NCI-H2227 treated with DMSO at 0.1 percent for 48 hours (cell line): ENCODE data around the gene RNF214.
"Not testable (repeated sequence)": the region's sequence is repeated elsewhere in the genome, so short reads cannot be mapped to it uniquely, and the experiment has no call there.

Source experiments
- DNase-seq: peaks from one replicate; lab custom pipeline; 2025; lab: John Stamatoyannopoulos, UW

The RNF214 gene

GRCh38 chr11:117315285-117316196 is 83.1 kb downstream of the RNF214 start:
- DNase-seq, result no peak

- peak; percentile 61 for DNase-seq
Observed at GRCh38 chr11:117316197-117316961, 83.9 kb downstream of the RNF214 start, which contains the start of gene BACE1. BACE1 (minus strand) TSS chr11:117316256; CDS start chr11:117315795, 461 bp downstream.

GRCh38 chr11:117318738-117319137 is 86.3 kb downstream of the RNF214 start:
- no peak for DNase-seq

GRCh38 chr11:117319214-117319840 is 86.9 kb downstream of the RNF214 start:
- DNase-seq, result no peak

GRCh38 chr11:117327255-117327566 is 94.7 kb downstream of the RNF214 start:
- DNase-seq, result not testable (repeated sequence)

- peak; percentile 92 for DNase-seq
Observed at GRCh38 chr11:117327567-117328374, 95.3 kb downstream of the RNF214 start, which contains the start of gene CEP164. CEP164 (plus strand) TSS chr11:117327854; CDS start chr11:117338587, 10,733 bp downstream.

GRCh38 chr11:117328375-117329010 is 96.0 kb downstream of the RNF214 start:
- DNase-seq, result peak; percentile 45

- no peak for DNase-seq
Observed at GRCh38 chr11:117332843-117333242, 100.4 kb downstream of the RNF214 start.

- peak; percentile 38 for DNase-seq
Observed at GRCh38 chr11:117333917-117334316, 101.4 kb downstream of the RNF214 start.

GRCh38 chr11:117334896-117335295 is 102.4 kb downstream of the RNF214 start:
- DNase-seq, result no peak

- DNase-seq, result no peak
Observed at GRCh38 chr11:117335399-117335798, 102.9 kb downstream of the RNF214 start.
